ENCODE measurements around the gene SUN5.
"Not testable (repeated sequence)": the region's sequence is repeated elsewhere in the genome, so short reads cannot be mapped to it uniquely, and the experiment has no call there.

SUN5 gene, protein sequence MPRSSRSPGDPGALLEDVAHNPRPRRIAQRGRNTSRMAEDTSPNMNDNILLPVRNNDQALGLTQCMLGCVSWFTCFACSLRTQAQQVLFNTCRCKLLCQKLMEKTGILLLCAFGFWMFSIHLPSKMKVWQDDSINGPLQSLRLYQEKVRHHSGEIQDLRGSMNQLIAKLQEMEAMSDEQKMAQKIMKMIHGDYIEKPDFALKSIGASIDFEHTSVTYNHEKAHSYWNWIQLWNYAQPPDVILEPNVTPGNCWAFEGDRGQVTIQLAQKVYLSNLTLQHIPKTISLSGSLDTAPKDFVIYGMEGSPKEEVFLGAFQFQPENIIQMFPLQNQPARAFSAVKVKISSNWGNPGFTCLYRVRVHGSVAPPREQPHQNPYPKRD

DNA sequence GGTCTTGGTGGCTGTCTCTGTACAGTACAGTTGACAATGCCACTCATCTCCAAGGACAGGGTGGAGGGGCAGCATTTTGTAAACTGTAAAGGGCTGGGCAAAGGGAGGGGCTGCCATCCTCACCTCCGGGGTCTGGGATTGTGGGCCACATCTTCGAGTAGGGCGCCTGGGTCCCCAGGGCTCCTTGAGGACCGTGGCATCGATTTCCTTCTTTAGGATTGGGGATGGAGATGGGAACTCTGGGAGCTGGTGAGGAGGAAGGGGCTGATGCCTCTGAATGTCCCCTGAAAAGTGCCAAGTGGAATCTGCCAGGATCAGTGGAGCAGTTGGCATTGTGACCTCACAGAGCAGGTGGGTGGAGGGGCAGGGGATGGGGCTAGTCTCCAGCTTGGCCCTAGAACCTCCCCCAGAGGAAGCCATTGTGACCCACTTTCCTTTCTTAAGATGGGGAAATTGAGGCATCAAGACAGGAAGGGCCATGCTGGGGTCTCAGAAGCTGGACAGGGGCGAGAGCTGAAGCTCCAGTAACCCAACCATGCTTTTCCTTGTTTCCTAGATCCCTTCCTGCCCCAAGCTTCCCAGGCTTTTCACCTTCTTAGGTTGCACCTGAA lies at the start of gene SUN5:
TSS of gene SUN5 (minus strand) at position 293 of the 611 bp plus-strand sequence. CDS start at position 200, 93 bp downstream.
- DNase-seq (ENCODE audit: low read depth), result no peak

DNA sequence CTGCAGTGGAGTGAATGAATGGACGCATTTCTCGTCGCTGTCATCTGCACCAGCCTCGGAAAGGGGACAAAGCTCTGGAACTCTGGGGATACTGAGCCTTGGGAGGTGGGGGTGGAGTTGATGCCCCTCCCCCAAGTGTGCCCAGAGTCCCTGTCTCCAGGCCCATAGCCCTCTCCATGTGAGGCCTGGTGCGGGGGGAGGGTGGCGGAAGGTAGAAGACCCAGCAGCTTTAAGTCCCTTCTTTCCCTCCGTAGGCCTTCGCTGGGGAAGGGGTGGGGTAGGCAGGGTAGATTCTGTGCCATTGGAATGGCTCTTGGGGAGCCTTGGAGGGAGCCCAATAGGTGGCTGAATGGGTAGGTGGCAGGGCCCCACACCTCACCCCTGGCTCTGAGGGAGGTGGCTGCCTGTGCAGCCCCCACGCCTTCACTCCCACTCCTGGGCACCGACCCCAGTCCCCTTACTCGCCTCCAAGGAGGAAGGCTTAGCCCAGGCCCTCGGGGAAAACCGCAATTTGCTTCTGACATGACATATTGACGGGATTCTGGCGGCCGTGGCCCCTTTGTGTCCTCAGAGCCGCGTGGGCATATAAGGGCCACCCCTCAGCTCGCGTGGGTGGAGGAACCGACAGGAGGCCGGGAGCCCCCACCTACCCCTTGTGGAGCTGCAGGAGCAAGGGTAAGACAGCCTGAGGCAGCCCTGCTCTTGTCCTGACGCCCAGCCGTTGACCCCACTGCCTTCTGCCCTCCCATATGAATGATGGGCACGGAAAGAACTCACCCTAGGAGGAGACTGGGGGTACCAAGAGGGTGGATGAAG lies 49.3 kb upstream of the SUN5 start, which contains the start of gene BPIFB3:
TSS of gene BPIFB3 (plus strand) at position 613 of the 816 bp plus-strand sequence. CDS start 1,533 bp downstream, outside the sequence.
- DNase-seq (ENCODE audit: low read depth), result no peak

DNA sequence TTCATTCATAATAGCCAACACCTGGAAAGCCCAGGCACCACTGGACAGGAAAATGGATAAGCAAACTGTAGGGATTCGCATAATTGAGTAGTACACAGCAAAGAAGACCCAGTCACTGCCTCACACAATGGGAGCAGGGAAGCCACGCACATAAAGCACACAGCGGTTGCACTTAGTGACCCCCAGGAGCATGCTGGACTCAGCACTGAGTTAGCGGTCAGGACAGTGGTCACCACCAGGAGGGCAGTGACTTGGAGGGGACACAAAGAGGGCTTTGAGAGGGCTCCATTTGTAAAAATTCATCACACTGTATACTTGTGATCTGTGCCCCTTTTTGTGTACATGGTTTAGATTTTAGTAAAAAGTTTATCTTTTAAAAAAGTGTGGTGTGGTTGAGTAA lies 47.1 kb upstream of the SUN5 start:
- DNase-seq (ENCODE audit: low read depth), result no peak

DNA sequence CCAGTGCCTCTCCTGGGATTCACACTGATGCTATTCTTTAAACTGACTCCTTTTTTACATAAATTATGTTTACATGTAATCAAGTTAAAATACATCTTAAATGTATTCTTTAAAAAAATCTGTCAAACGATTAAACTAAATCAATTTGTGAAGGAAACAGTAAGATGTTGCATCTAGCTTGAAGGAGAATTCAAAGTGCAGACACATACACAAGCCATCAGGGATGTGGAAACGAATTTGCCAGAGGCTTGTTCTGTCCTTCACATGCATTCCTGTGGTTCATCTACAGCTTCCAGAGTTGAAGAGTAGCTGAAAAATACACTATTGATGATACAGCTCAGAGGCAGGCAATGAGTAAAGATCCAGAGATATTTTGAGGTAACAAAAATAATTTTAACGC lies 42.2 kb upstream of the SUN5 start:
- no peak for DNase-seq (ENCODE audit: low read depth)

DNA sequence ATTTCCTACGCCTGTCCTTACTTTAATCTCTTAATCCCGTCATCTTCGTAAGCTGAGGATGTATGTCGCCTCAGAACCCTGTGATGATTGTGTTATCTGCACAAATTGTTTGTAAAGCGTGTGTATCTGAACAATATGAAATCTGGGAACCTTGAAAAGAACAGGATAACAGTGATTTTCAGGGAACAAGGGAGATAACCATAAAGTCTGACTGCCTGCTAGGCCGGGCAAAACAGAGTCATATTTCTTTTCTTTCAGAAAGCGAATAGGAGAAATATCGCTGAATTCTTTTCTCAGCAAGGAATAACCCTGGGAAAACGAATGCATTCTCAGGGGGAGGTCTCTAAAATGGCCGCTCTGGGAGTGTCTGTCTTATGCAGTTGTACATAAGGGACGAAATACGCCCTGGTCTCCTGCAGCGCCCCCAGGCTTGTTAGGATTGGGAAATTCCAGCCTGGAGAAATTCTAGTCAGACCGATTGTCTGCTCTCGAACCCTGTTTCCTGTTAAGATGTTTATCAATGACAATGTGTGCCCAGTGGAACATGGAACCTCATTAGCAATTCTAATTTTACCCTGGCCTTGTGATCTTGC lies 41.0 kb upstream of the SUN5 start:
- DNase-seq (ENCODE audit: low read depth), result not testable (repeated sequence)

DNA sequence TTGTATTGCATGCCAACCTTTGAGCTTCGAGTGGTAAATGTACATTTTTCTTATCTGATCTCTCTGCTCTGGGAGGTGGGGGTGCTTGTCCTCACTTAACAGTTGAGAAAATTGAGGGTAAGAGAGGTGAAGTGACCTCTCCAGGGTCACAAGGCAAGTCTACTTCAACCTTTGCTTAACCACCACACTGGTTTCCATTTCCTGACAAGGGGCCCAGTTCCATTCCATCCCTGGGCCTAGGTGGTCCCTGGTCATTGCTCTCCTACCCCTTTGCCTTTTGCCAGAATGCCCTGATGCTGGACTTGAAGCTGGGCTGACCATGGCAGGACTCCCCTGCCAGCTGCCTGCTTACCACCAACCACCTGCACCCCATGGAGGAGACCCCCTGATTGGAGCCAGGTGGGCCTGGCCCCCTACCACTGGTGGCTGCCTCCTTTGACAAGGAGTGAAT lies 39.5 kb upstream of the SUN5 start:
- DNase-seq (ENCODE audit: low read depth), result no peak

DNA sequence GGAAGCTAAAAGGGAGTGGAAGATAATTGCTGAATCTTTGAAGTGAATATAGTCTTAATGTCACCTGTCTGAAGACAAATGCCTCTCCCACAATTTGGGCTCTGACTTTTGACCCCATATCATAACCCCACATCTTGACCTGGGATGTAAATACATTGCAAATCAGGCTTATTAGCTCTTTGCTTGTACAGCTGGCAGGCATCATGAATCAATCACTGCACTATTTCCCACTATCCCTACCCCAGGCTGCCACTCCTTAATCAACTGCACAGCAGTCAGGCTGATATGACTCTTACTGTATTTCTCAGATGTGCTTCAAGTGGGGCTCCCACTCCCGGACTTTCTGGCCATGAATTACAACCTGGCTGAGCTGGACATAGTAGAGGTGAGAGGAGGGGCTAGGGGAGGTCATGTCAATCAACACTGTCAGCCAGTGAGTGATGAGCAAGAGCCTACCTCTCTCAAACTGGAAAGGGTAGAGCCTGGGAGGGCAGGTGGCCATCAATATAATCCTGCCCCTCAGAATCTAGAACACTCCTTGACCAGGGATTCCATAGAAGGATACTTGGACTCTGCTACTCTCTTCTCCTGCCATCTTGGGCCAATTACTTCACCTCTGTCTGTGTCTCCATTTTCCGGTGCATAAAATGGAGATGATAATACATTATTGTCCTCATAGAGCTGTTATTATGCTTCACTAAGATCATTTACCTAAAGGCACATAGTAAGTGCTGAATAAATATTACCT lies 38.9 kb upstream of the SUN5 start:
- DNase-seq (ENCODE audit: low read depth), result no peak

DNA sequence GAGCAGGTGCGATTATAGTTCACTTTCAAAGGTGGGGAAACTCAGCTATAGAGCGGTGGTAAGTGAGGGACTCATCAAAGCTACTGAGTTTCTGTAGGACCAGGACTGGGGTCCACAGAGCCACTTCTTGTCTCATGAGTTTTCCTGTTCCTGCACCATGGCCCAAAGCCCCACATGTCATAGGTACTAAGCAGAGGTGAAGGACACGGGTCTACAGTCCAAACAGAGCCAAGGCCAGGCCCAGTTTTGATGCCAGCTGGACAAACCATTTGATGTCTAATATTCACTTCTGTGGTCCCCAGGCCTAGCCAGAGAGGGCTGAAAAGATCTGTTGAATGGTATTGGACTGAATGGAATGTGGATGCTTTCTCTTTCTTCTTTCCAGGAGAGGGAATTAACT lies 38.2 kb upstream of the SUN5 start:
- no peak for DNase-seq (ENCODE audit: low read depth)

DNA sequence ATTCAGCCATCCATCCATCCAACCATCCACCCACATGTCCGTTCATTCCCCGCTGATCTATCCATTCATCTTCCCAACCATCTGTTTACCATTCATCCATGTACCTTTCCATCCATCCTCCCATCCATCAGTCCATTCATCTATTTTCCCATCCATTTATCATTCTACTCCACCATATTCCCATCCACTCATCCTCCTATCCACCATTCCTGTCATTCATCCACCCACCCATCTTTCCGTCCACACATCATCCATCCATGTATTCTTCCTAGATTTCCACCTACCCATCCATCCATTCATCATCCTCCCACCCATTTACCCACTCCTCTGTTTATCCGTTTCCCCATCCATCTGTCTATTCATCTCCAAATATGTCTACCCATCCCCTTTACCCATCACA lies 34.0 kb upstream of the SUN5 start:
- no peak for DNase-seq (ENCODE audit: low read depth)

DNA sequence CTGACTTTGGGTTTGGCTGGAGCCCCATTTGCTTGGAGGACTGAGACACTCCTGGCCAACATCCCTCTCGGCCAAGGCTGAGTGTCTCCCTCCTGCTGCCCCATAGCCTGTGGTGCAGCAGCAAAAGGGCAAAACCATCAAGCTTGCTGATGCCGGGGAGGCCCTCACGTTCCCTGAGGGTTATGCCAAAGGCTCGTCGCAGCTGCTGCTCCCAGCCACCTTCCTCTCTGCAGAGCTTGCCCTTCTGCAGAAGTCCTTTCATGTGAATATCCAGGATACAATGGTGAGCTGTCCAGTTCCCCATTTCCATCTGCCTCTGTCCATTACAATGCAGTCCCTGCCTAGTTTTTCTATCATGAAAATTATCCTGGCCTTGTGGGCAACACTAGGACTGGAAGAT lies 33.2 kb upstream of the SUN5 start:
- DNase-seq (ENCODE audit: low read depth), result no peak

DNA sequence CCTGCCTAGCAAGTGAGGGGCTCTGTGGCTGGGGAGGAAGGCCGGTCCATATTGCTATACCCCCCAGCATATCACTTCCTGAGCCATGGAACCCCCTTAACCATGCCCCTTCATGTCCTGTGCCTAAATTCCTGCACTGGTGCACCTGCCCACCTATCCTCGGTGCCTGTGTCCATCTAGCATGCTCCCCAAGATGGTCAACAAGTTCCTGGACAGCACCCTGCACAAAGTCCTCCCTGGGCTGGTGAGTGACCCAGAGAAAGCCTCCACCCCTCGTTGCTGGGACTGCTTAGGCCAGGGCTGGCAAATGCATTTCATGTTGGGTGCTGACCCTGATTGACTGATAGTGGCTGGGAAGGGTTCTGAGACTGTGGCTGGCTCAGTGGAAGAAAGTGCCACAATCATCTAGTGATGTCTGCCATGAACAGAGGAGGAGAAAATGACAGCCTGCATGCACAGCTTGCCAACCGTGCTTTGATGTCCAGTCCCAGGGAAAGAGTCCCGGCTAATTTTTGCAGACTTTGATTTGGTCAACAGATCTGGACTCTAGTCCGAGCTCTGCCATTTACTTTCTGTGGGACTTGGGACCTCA lies 30.8 kb upstream of the SUN5 start:
- DNase-seq (ENCODE audit: low read depth), result no peak

DNA sequence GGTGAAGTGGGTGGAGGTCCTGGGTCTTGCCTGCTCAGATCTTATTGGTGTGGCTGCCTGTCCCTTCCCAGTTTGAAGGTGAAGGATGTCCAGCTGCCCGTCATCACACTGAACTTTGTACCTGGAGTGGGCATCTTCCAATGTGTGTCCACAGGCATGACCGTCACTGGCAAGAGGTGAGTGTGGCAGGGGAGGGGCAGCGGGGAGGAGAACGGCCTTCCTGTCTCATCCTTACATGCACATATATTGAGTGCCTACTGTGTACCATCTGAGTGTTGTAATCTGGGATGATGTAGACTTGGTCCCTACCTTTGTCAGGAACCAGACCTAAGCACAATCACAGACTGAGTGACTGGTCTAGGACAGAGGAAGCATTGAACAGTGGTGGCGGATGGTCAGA lies 29.9 kb upstream of the SUN5 start:
- DNase-seq (ENCODE audit: low read depth), result no peak

DNA sequence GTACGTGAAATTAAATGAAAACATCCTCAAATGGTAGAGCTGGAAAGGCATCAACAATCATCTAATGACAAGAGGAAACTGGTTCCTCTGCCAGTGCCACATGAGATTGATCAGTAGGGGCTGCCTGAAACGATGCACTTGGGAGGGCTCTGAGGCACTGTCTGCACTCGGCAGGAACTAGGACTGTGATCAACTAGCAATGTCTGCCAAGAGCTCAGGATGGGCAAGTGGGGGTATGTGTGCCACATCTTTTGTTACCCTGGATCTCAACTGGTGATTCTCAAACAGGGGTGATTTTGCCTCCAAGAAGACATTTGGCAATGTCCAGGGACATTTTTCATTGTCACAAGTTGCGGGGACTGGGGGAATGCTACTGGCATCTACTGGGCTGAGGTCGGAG lies 29.1 kb upstream of the SUN5 start:
- no peak for DNase-seq (ENCODE audit: low read depth)

DNA sequence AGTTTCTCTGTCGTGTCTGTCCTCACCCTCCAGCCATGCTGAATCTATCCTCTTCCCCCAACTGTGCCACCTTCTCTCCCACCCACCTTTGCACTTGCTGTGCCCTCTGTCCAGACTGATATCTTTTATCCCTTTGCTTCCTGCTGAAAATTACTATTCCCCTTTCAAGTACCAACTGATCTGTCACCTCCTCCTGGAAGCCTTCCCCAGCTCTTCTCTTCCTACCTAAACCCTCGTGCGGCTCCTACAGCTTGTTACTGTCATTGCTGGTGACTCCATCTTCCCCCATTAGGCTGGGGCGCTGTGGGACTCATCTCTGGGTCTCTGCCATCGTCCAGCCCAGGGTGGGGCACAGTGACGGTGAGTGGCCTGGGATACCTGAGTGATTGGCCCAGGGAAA lies 28.3 kb upstream of the SUN5 start:
- DNase-seq (ENCODE audit: low read depth), result no peak

DNA sequence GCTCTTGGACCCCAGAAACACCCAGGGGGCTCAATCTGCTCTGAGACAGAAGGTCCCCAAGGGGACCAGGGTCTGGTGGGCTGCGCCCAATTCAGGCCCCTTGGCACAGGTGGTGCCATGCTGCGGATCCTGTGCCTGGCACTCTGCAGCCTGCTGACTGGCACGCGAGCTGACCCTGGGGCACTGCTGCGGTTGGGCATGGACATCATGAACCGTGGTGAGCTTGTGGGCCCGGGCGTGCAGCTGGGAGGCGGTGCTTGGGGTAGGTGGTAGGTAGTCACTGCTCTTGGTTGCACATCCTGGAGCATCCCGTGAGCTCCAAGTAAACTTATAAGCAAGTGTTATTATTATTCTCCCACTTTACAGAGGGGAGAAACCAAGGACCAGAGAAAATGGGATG lies 27.3 kb upstream of the SUN5 start, which contains the start of gene BPIFB6:
TSS of gene BPIFB6 (plus strand) at position 118 of the 400 bp plus-strand sequence. CDS start at position 118, 0 bp downstream.
- no peak for DNase-seq (ENCODE audit: low read depth)

DNA sequence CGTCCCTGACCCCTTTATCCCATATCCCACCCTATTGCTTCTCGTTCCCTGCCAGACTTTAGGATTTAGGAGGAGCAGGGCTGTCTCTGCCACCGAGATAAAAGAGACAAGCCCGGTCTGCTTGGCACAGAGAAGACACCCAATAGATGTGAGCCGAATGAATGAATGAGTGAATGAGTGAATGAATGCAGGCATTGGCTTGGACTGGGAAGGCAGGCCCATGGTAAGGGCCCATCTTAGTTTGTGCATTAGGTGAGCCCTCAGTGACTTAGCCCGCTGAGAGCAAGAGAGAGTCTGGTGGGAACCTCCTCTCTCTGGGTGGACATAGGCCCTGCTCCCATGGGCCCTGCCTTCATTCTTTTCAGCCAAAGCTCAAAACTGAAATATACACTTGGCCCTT lies 26.3 kb upstream of the SUN5 start:
- no peak for DNase-seq (ENCODE audit: low read depth)

DNA sequence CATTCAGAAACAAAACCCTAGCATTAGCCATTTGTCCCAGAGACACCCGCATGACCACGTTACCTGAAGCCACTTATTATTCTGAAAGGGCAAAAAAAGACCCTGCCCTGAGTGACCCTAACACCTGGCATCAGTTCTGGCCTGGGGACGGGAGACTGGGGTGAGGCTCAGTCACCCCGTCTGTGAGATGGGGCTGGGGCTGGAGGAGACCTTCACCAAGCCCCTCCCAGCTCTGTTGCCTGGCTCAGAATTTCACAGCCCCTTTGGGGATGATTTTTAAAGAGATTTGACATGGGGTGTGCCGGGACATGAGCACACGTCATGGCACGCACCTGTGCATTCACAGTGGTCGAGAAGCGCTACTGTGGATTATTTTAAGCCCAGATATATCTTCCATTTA lies 25.8 kb upstream of the SUN5 start:
- no peak for DNase-seq (ENCODE audit: low read depth)

DNA sequence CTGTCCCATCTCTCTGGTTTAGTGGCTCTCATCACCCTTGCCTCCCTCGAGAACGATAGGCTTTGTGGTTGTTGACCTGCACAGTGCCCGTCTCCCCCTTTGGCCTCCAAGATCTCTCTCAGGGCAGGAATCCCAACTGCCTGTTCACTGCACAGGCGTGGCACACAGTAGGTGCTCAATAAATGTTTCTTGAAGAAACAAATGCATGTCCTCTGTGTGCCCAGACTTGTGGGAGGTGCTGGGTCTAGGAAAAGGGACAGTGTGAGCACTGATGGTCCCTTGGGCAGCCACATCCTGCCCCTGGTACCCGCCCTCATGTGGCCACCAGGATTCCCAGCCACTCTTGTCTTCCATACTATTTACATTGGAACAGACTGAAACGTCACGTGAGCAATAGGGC lies 24.6 kb upstream of the SUN5 start:
- no peak for DNase-seq (ENCODE audit: low read depth)

DNA sequence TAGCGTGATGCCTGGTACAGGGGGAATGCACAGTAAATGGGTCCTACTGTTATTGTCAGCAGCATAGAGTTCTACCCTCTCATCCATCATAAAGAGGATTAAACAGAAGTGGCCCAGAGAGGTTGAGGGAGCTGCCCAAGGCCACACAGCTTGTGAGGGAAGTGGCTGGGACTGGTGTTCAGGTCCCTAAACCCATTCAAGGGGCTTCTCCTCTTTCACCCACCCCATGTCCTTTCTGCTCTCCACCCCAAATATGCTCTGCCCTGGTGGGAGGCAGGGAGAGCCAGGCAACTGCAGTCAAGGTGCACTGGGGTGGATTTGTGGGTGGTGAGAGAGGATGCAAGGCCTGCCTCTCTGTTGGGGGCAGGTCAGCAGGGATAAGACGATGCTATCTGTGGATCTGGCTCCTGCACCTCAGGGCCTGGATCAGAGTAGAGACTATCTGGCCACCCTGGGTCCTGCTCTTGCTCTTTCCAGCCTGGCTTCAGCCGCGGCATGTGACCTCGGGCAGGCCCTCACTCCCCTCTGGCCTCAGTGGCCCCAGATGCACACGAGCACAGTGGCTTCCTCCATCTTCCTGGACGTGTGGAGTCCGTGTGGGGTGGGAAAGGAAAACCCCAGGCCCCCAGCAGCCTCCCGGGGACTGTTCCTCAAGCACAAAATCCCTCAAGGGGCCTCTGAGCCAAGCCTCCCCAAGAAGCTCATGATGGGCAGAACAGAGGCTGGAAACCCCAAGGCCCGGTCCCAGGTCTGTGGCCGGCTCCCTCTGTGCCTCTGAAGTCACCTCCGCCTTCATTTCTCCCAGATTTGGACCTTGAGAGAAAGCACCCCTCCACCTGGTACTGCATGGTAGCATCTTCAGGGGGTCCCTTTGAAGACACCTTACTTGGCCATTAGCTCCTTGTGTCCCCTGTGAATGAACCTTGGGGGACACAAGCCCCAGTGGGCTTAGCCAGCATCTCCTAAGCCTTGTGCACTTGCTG lies 23.8 kb upstream of the SUN5 start:
- no peak for DNase-seq (ENCODE audit: low read depth)

All from activated T-cell treated with anti-CD3 and anti-CD28 coated beads for 48 hours (primary cell).